Activated naive CD4-positive, alpha-beta T cell treated with anti-CD3 and anti-CD28 coated beads for 36 hours (primary cell): Measurements from ENCODE around the gene PTPRR. TPM values are rescaled to one million over a fixed set of nuclear protein-coding genes. Genes with fewer than 3 reads are reported as not detected.
"Not testable (repeated sequence)": the region's sequence is repeated elsewhere in the genome, so short reads cannot be mapped to it uniquely, and the experiment has no call there.

Experiments
- CTCF ChIA-PET: fragments of 350-600 bp; sonication (Branson Sonifier 250); formaldehyde crosslinking; loops from one replicate; lab custom pipeline; 2021; ENCODE audit warnings: antibody characterized with exemption; lab: Charles Lee
- DNase-seq: peaks from one replicate; pipeline ENCODE4 v3.0.0-alpha.2; 2020
- H3K27ac Mint-ChIP-seq: one replicate; pipeline ENCODE4 v1.8.0; 2021; ENCODE audit warnings: mild to moderate bottlenecking, mixed read lengths
- H3K27me3 Mint-ChIP-seq: one replicate; pipeline ENCODE4 v1.8.0; 2021; ENCODE audit warnings: low read depth, mixed read lengths
- H3K36me3 Mint-ChIP-seq: one replicate; pipeline ENCODE4 v1.8.0; 2021; ENCODE audit warnings: low read depth, mixed read lengths
- H3K4me1 Mint-ChIP-seq: one replicate; pipeline ENCODE4 v1.8.0; 2021; ENCODE audit warnings: low read depth, mixed read lengths
- H3K4me3 Mint-ChIP-seq: one replicate; pipeline ENCODE4 v1.8.0; 2021; ENCODE audit warnings: mild to moderate bottlenecking, moderate library complexity, mixed read lengths
- H3K9me3 Mint-ChIP-seq: one replicate; pipeline ENCODE4 v1.8.0; 2021; ENCODE audit warnings: mixed read lengths
- intact Hi-C: fragments of 100-400 bp; cut with micrococcal nuclease; formaldehyde crosslinking; loops from one replicate; pipeline ENCODE4 v1.15.1; 2023
- total RNA-seq, 2 experiments: library from RNA; stranded (reverse); gene quantifications; one replicate each; pipeline ENCODE4 v1.2.3, GENCODE V29; 2021

The PTPRR gene
- total RNA-seq, 2 experiments from 2014 or later: not detected

DNA sequence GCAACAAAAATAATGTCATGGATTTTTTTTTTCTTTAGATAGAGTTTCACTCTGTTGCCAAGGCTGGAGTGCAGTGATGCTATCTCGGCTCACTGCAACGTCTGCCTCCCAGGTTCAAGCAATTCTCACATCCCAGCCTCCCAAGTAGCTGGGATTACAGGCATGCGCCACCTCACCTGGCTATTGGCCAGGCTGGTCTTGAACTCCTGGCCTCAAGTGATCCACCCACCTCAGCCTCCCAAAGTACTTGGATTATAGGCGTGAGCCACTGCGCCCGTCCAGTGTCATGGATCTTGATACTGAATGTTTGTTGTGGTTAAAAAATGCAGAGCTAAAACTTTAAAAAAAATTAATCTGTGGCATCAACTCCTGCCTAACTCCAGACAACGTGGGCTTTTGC lies 175.5 kb downstream of the PTPRR start:
- no peaks in the 10 kb centered on the region for H3K9me3 Mint-ChIP-seq
- H3K36me3 Mint-ChIP-seq: no peaks in the 10 kb centered on the region
- no peak overlapping the region for H3K4me3 Mint-ChIP-seq

DNA sequence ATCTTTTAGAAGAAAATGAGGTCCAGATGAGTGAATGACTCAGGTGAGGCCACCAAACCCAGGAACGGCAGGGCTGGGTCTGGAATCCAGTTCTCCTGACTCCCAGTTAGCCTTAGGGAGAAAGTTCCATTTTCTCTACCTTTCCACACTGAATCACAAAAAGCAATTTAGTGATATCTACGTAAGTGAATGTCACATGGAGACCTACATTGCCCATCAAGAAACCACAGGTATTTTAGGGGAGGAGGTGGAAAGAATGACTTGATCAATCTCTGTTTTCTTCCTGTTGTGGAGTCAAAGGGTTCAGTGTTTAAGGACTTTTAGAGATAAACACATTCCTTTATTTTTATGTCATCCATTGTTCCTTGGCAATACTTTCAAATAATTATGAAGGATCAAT lies 176.4 kb downstream of the PTPRR start:
- no peaks in the 10 kb centered on the region for H3K9me3 Mint-ChIP-seq
- H3K27ac Mint-ChIP-seq: no peak overlapping the region
- intact Hi-C loops: no loop called here
- peaks cover 14% of the 10 kb centered on the region for H3K27me3 Mint-ChIP-seq
- CTCF ChIA-PET: no interaction called here
- H3K36me3 Mint-ChIP-seq: no peaks in the 10 kb centered on the region
- no peak for DNase-seq
- no peak overlapping the region for H3K4me3 Mint-ChIP-seq
- H3K4me1 Mint-ChIP-seq: no peaks in the 10 kb centered on the region

More for the DNA sequence above, 175.5 kb downstream of the PTPRR start:
- Mint-ChIP-seq H3K27me3 (peaks cover 12% of the 10 kb centered on the region), H3K27ac (no peak overlapping the region), H3K4me1 (no peaks in the 10 kb centered on the region)
- intact Hi-C loops: no loop called here
- no peak for DNase-seq
- CTCF ChIA-PET: interaction anchor here (0.8 to 1.2 kb wide), 2 partner anchors 11 to 15 kb away, joined by 3 to 4 read pairs; no protein-coding TSS in a partner anchor

DNA sequence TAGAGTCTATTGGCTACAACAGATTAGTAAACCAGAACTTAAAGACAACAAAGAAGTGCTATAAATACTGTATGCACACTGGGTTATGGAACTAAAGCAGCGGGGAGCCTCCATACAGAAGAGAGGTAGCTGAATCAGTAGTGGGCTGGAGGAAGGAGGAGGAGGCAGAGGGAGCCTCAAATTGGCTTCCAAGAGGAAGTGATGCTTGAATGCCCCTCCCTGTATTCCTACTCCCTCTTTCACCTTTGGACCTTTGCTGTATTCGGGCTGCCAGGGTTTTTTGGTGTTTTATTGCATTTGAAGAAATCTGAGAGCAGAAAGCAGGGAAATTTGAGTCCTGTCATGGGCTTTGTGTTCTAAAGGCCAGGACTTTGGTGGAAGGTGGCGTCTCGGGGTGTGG lies 179.3 kb downstream of the PTPRR start:
- no peak for DNase-seq
- intact Hi-C loops: no loop called here
- Mint-ChIP-seq H3K4me3 (no peak overlapping the region), H3K9me3 (no peaks in the 10 kb centered on the region), H3K36me3 (no peaks in the 10 kb centered on the region), H3K27ac (no peak overlapping the region), H3K27me3 (peaks cover 11% of the 10 kb centered on the region), H3K4me1 (no peaks in the 10 kb centered on the region)
- CTCF ChIA-PET: interaction anchor here (1.1 kb wide), 1 partner anchor 9 kb away, joined by 3 read pairs; no protein-coding TSS in a partner anchor

DNA sequence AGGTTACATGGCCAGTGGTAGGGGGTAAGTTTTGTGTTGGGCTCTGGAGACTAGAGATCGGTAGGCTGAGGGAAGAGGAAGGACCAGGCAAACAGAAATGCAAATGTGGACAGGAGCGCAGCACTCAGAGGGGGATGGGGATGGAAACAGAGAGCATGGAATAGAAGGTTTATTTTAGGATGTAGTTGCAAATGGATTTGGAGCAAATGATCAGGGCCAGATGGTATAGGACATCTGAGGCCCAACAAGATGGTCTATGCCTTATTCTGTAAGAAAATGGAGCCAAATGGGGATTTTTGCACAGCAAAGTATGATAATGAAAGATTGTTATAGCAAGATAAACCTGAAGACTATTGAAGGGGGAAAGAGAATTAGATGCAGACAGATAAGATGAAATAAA lies 180.8 kb downstream of the PTPRR start:
- Mint-ChIP-seq H3K4me1 (no peaks in the 10 kb centered on the region), H3K9me3 (no peaks in the 10 kb centered on the region), H3K27ac (no peak overlapping the region), H3K27me3 (peaks cover 13% of the 10 kb centered on the region), H3K36me3 (no peaks in the 10 kb centered on the region), H3K4me3 (no peak overlapping the region)
- DNase-seq: no peak
- CTCF ChIA-PET: no interaction called here
- intact Hi-C loops: no loop called here

DNA sequence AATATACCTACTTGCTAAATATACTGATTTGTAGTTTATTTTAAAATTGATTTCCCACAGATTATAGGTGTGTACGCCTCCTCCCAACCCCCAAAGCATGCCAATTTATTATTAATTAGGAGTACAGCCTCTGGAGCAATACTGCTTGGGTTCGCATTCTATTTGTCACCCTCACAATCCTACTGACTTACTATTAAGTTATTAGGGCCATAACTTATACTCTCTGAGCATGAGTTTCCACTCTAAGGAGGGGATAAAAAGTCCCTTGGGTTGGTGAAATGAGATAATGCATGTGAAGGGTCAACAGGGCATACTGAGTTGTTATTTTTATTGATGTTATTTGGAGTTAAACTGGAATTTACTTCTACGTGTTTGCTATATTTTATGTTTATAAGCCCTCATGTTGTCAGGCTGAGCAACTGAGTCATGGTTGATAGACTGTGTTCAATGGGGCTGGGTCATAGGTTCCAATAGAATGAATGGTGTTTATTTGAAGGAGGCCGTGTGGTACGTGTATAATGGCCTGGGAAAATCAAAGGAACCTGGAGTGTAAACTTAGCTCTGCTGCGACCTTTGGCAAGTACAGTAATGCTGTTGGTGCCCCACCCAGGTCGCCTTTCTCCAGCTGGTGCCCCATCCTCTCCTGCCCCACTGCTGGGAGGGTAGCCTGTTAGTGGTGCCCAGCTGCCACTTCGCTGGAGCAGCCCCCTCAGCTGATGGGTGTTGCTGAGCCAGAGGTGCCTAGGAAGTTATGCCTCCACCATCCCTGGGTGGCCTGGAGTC lies 184.0 kb downstream of the PTPRR start:
- Mint-ChIP-seq H3K9me3 (no peaks in the 10 kb centered on the region), H3K4me3 (no peak overlapping the region), H3K27me3 (peaks cover 13% of the 10 kb centered on the region), H3K36me3 (no peaks in the 10 kb centered on the region), H3K4me1 (no peaks in the 10 kb centered on the region), H3K27ac (no peak overlapping the region)
- CTCF ChIA-PET: interaction anchor here (0.5 kb wide), 1 partner anchor 530 kb away, joined by 4 read pairs; no protein-coding TSS in a partner anchor
- intact Hi-C loops: no loop called here
- DNase-seq: no peak

DNA sequence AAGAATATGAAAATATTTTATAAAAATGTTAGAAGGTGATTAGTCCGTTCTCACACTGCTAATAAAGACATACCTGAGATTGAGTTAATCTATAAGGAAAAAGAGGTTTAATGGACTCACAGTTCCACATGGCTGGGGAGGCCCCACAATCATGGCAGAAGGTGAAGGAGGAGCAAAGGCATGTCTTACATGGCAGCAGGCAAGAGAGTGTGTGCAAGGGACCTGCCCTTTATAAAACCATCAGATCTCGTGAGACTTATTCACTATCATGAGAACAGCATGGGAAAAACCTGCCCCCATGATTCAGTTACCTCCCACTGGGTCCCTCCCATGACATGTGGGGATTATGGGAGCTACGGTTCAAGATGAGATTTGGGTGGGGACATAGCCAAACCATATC lies 185.3 kb downstream of the PTPRR start:
- H3K36me3 Mint-ChIP-seq, DNase-seq, H3K4me1 Mint-ChIP-seq, H3K27ac Mint-ChIP-seq, H3K27me3 Mint-ChIP-seq, H3K9me3 Mint-ChIP-seq, H3K4me3 Mint-ChIP-seq, intact Hi-C loops, CTCF ChIA-PET: not testable (repeated sequence)

DNA sequence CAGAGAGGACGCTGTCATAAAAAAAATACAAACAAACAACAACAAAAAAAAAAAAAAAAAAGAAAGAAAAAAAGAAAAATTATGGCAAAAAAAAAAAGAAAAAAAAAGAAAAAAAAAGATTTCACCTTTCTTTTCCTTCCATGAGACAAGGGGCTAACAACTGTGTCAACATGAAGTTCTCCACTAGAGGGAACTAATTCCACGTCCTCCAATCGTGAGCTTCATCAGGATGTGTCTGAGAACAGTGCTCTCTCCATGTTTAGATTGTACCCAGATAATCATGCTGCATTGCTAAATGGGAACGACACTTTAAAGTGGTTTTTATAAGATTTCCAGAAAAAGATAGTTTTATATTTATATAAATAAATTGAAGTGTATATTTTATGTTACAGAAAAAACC lies 187.2 kb downstream of the PTPRR start:
- H3K4me3 Mint-ChIP-seq: no peak overlapping the region
- peak; percentile 16 for DNase-seq
- H3K27me3 Mint-ChIP-seq: peaks cover 4% of the 10 kb centered on the region
- CTCF ChIA-PET: interaction anchor here (0.7 to 1.6 kb wide), 7 partner anchors 12 to 999 kb away, joined by 3 to 6 read pairs (median 3); no protein-coding TSS in a partner anchor
- no peaks in the 10 kb centered on the region for H3K36me3 Mint-ChIP-seq
- intact Hi-C loops: loop anchor here (1.0 kb wide), 3 partner anchors 116 to 1014 kb away; no protein-coding TSS in a partner anchor
- no peaks in the 10 kb centered on the region for H3K4me1 Mint-ChIP-seq
- H3K27ac Mint-ChIP-seq: no peak overlapping the region
- H3K9me3 Mint-ChIP-seq: no peaks in the 10 kb centered on the region

DNA sequence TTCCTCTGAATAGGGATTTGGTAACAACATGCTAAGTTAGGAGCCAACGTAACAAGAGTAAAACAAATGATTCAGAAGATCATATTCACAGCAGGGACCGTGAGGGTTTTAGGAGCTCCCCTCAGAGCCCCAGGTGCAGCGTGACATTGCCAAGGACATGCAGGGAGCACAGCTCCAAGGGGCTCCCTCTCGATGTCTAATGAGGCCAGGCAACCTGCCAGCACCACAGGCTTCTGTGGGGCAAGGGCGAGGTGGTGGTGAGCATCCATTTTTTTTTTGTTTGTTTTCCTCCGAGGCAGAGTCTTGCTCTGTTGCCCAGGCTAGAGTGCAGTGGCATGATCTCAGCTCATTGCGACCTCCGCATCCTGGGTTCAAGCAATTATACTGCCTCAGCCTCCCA lies 188.3 kb downstream of the PTPRR start:
- intact Hi-C loops: no loop called here
- no peak overlapping the region for H3K4me3 Mint-ChIP-seq
- no peaks in the 10 kb centered on the region for H3K4me1 Mint-ChIP-seq
- peaks cover 4% of the 10 kb centered on the region for H3K27me3 Mint-ChIP-seq
- CTCF ChIA-PET: interaction anchor here (0.6 to 1.4 kb wide), 7 partner anchors 9 to 852 kb away, joined by 3 to 5 read pairs (median 4); no protein-coding TSS in a partner anchor
- H3K9me3 Mint-ChIP-seq: no peaks in the 10 kb centered on the region
- no peak overlapping the region for H3K27ac Mint-ChIP-seq
- DNase-seq: no peak
- H3K36me3 Mint-ChIP-seq: no peaks in the 10 kb centered on the region

DNA sequence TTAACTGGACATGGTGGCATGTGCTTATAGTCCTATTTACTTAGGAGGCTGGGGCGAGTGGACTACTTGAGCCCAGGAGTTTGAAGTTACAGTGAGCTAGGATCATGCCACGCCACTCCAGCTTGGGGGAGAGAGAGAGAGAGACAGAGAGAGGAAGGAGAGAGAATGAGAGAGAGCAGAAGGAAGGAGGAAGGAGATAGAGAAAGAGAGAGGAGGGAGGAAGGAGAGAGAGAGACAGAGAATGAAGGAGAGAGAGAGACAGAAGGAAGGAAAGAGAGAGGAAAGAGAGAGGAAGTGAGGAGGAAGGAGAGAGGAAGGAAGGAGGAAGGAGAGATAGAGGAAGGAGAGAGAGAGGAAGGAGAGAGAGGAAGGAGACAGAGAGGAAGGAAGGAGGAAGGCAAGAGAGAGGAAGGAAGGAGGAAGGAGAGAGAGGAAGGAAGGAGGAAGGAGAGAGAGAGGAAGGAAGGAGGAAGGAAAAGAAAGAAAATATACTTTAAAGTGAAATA lies 189.8 kb downstream of the PTPRR start:
- H3K9me3 Mint-ChIP-seq: no peaks in the 10 kb centered on the region
- CTCF ChIA-PET: interaction anchor here (0.6 to 3.6 kb wide), 5 partner anchors 15 to 858 kb away, joined by 3 to 20 read pairs (median 4); no protein-coding TSS in a partner anchor
- H3K27me3 Mint-ChIP-seq: peaks cover 3% of the 10 kb centered on the region
- H3K4me1 Mint-ChIP-seq: no peaks in the 10 kb centered on the region
- H3K27ac Mint-ChIP-seq: no peak overlapping the region
- no peaks in the 10 kb centered on the region for H3K36me3 Mint-ChIP-seq
- no peak overlapping the region for H3K4me3 Mint-ChIP-seq
- intact Hi-C loops: loop anchor here (1.0 to 2.0 kb wide), 3 partner anchors 140 to 851 kb away; no protein-coding TSS in a partner anchor
- no peak for DNase-seq

DNA sequence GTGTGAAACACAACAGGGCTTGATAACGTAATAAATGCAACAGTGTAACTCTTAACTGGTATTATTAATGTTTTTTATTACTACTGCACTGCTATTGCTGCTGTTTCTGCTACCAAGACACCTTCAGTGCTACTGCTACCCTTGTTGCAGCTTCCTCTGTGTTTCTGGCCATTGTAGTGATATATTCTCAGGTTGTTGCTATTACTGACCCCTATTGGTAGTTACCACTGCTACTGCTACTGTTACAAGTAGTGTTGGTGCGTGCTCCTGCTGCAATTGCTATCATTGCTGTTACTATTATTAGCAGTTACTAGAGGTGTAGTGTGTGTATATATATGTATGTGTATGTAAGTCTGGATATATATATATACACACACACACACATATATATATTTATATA lies 196.1 kb downstream of the PTPRR start:
- no peaks in the 10 kb centered on the region for H3K9me3 Mint-ChIP-seq
- intact Hi-C loops: loop anchor here (10.0 kb wide), 1 partner anchor 1370 kb away; the partner anchor contains the start of gene YEATS4
- H3K4me1 Mint-ChIP-seq: peaks cover 6% of the 10 kb centered on the region
- no peak overlapping the region for H3K27ac Mint-ChIP-seq
- H3K27me3 Mint-ChIP-seq: no peaks in the 10 kb centered on the region
- H3K4me3 Mint-ChIP-seq: no peak overlapping the region
- no peak for DNase-seq
- no peaks in the 10 kb centered on the region for H3K36me3 Mint-ChIP-seq
- CTCF ChIA-PET: no interaction called here

DNA sequence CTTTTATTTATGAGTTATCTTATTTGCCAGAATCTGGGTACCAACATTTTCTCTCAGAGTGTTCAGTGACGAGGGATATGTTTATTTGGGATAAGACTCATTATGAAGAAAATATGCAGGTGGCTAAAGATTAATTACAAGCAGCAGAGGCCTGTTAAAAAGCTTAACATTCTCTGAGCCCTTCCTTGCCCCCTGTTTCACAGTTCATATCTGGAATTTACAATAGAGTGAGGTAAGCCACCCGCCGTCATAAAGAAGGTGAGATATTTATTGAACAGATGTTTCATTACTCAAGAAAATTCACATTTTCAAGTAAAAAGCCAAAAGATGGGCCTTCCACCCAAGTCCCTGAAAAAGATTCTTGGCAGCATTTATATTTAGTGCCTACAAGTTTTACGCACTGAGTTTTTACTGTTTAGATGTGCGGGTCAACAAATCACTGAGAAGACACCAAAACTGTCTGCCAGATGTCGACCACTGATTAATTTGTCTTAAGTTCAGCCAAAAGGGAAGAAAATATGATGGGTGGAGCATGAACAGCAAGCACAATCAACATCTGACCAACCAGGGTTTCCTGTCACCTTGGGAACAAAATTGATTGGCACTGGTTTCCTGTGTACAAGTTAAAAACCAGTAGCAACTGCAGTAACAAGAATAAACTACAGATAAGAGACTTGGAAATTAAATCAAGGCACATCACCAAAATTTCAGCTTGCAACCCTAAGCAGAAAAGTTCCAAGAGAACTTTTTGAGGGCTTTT lies 197.8 kb downstream of the PTPRR start:
- H3K4me1 Mint-ChIP-seq: peaks cover 6% of the 10 kb centered on the region
- H3K36me3 Mint-ChIP-seq: no peaks in the 10 kb centered on the region
- DNase-seq: peak; percentile 7
- H3K9me3 Mint-ChIP-seq: no peaks in the 10 kb centered on the region
- intact Hi-C loops: loop anchor here (10.0 kb wide), 1 partner anchor 1368 kb away; the partner anchor contains the start of gene YEATS4
- no peak overlapping the region for H3K27ac Mint-ChIP-seq
- H3K4me3 Mint-ChIP-seq: no peak overlapping the region
- H3K27me3 Mint-ChIP-seq: peaks cover 3% of the 10 kb centered on the region
- CTCF ChIA-PET: interaction anchor here (0.9 to 1.1 kb wide), 2 partner anchors 822 to 843 kb away, joined by 4 read pairs; no protein-coding TSS in a partner anchor
